Ishikawa (cell line): ENCODE measurements around the gene CD48.

Source experiments
- CEBPB ChIP-seq: IDR thresholded peaks from 2 replicates; pipeline ENCODE4 v1.6.1; 2012
- CREB1 ChIP-seq: IDR thresholded peaks from 2 replicates; pipeline ENCODE4 v1.6.1; 2012; ENCODE audit warnings: low read depth
- EGR1 ChIP-seq: IDR thresholded peaks from 2 replicates; pipeline ENCODE4 v1.6.1; 2012
- EP300 ChIP-seq: IDR thresholded peaks from 2 replicates; pipeline ENCODE4 v1.6.1; 2012; ENCODE audit warnings: borderline replicate concordance
- FOXM1 ChIP-seq: IDR thresholded peaks from 2 replicates; pipeline ENCODE4 v1.6.1; 2012; ENCODE audit warnings: low read depth, borderline replicate concordance
- MAX ChIP-seq: IDR thresholded peaks from 2 replicates; pipeline ENCODE4 v1.6.1; 2012
- NFIC ChIP-seq: IDR thresholded peaks from 2 replicates; pipeline ENCODE4 v1.6.1; 2012
- RAD21 ChIP-seq: IDR thresholded peaks from 2 replicates; pipeline ENCODE4 v1.6.1; 2012; ENCODE audit warnings: low read depth
- REST ChIP-seq: IDR thresholded peaks from 2 replicates; pipeline ENCODE4 v1.6.1; 2012; ENCODE audit warnings: low read depth, mild to moderate bottlenecking
- TAF1 ChIP-seq: IDR thresholded peaks from 2 replicates; pipeline ENCODE4 v1.6.1; 2012; ENCODE audit warnings: low read depth, mild to moderate bottlenecking
- TCF12 ChIP-seq: IDR thresholded peaks from 2 replicates; pipeline ENCODE4 v1.6.1; 2012; ENCODE audit warnings: low read depth
- TEAD4 ChIP-seq: IDR thresholded peaks from 2 replicates; pipeline ENCODE4 v1.6.1; 2012
- YY1 ChIP-seq: IDR thresholded peaks from 2 replicates; pipeline ENCODE4 v1.6.1; 2012; ENCODE audit warnings: low read depth
- ZBTB7A ChIP-seq: IDR thresholded peaks from 2 replicates; pipeline ENCODE4 v1.6.1; 2012; ENCODE audit warnings: low read depth
- TF ChIP-seq, protein P1 (sequence below): IDR thresholded peaks from 2 replicates; pipeline ENCODE4 v1.6.1; 2012

CD48 gene

DNA sequence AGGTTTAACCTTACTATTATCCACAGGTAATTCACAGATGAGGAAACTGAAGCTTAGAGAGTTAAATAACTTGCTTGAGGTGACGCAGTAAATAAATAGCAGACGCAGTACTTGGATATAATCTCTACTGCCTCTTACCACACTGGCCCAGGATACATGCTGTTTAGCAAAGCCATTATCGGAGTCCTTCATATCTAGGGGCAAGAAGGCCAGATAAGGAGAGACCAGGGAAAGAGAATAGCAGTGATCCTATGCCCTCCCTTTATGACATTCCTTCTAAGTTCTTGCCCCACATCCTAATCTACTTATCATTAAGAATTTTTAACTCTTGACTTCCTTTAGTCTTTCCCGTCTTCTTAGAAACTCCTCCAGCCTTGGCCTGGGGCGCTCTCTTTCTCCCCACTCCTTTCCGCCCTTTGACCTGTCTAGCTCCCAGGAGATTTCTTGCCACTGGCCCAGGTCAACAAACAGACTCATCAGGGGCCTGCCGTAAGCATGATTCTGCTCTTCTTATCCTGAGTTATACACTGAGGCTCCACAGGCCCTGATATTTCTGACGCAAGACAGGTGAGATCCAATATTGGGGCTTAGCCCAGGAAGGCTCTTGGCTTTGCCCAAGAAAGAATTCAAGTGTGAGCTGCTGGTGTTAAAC, 53.3 kb downstream of the CD48 start:
- no peak for TF ChIP-seq TAF1
- no peak for TF ChIP-seq CEBPB
- no peak for TF ChIP-seq FOXM1
- TF ChIP-seq, protein P1, sequence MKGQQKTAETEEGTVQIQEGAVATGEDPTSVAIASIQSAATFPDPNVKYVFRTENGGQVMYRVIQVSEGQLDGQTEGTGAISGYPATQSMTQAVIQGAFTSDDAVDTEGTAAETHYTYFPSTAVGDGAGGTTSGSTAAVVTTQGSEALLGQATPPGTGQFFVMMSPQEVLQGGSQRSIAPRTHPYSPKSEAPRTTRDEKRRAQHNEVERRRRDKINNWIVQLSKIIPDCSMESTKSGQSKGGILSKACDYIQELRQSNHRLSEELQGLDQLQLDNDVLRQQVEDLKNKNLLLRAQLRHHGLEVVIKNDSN, result no peak
- TF ChIP-seq EP300, result no peak
- TF ChIP-seq ZBTB7A, result no peak
- no peak for TF ChIP-seq CREB1
- TF ChIP-seq YY1, result no peak
- TF ChIP-seq EGR1, result no peak
- no peak for TF ChIP-seq RAD21
- no peak for TF ChIP-seq NFIC
- TF ChIP-seq TEAD4, result no peak
- no peak for TF ChIP-seq TCF12
- no peak for TF ChIP-seq REST
- TF ChIP-seq MAX, result no peak

- TF ChIP-seq NFIC, result no peak
- TF ChIP-seq ZBTB7A, result no peak
- TF ChIP-seq TCF12, result no peak
- no peak for TF ChIP-seq MAX
- no peak for TF ChIP-seq RAD21
- no peak for TF ChIP-seq REST
- TF ChIP-seq CEBPB, result no peak
- TF ChIP-seq CREB1, result no peak
- TF ChIP-seq YY1, result no peak
- TF ChIP-seq FOXM1, result no peak
- TF ChIP-seq EP300, result no peak
Measured at GRCh38 chr1:160657250-160657781, 54.3 kb downstream of the CD48 start.

GRCh38 chr1:160656737-160657136, 54.9 kb downstream of the CD48 start:
- TF ChIP-seq RAD21 (no peak), TAF1 (no peak), TCF12 (no peak), EGR1 (no peak), MAX (no peak), FOXM1 (no peak), CREB1 (no peak), NFIC (no peak), EP300 (no peak), CEBPB (no peak), YY1 (no peak), REST (no peak), ZBTB7A (no peak), TEAD4 (no peak)
- TF ChIP-seq, protein P1, result no peak

DNA sequence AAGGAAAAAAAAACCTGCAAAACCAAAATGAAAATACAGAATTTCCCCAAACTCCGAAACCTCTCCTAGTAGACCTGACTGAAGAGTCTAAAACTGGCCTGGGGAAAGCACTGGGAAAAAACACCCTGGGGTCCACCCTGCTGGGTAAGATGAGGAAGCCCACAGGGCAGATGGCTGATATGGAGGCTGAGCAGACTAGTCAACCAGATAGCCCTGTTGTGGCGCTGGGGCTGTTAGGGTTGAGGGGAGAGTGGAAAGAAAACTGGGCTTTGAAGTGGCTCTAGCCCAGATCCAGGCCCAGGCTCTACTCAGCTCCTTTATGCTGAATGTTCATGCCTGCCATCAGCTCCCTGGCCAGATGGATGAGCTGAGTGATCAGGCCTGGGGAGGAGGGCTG, 58.0 kb downstream of the CD48 start:
- TF ChIP-seq REST (no peak), CREB1 (no peak), FOXM1 (no peak), EGR1 (no peak)
